HCT116 (cell line): ENCODE results near the gene CLTA.

Experiments used
- EZH2 ChIP-seq: fragments of 200-600 bp; sonication (generic); IDR thresholded peaks from 2 replicates; pipeline ENCODE4 v1.6.1; 2017; ENCODE audit warnings: antibody characterized with exemption, mixed run types
- POLR2AphosphoS5 ChIP-seq: IDR thresholded peaks from 2 replicates; pipeline ENCODE4 v1.6.1; 2011; ENCODE audit warnings: mild to moderate bottlenecking, low read depth, low read length, moderate library complexity
- TF ChIP-seq, protein P1 (sequence below), 3 experiments: fragments of 200-600 bp in 1 of 3; sonication (generic) in 1 of 3; IDR thresholded peaks in 2 of 3; conservative IDR thresholded peaks in 1 of 3; 2 replicates each; pipeline ENCODE4 v1.5.1; 2012 to 2017; ENCODE audit warnings: low read depth in 2 of 3, low read length in 2 of 3, antibody characterized with exemption in 1 of 3, borderline replicate concordance in 1 of 3, control low read depth in 1 of 3, mild to moderate bottlenecking in 1 of 3, mixed read lengths in 1 of 3, mixed run types in 1 of 3, moderate library complexity in 1 of 3; ENCODE audit not compliant: insufficient read depth in 1 of 3
- TF ChIP-seq, protein P2 (sequence below): IDR thresholded peaks from 2 replicates; pipeline ENCODE4 v1.6.1; 2012
- TF ChIP-seq, protein P3 (sequence below): IDR thresholded peaks from 2 replicates; pipeline ENCODE4 v1.6.1; 2012

DNA sequence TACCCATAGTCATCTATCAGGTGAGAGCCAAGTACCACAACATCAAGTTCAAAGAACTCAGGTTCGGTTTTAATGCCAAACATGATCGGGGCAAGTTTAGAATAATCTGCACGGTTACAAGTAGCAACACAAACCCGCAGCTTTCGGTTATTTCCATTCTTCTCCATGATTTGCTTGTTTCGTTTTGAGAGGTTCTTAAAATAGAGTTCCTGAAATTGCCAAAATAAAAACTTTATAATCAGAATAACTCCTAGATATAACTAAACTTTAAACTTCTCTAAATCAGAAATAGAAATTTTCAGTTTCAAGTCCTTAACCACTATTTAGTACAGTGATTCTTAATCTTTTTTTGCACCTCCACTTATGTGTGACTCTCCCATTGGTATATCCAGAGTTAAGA lies 58.5 kb downstream of the CLTA start:
- TF ChIP-seq, protein P1, sequence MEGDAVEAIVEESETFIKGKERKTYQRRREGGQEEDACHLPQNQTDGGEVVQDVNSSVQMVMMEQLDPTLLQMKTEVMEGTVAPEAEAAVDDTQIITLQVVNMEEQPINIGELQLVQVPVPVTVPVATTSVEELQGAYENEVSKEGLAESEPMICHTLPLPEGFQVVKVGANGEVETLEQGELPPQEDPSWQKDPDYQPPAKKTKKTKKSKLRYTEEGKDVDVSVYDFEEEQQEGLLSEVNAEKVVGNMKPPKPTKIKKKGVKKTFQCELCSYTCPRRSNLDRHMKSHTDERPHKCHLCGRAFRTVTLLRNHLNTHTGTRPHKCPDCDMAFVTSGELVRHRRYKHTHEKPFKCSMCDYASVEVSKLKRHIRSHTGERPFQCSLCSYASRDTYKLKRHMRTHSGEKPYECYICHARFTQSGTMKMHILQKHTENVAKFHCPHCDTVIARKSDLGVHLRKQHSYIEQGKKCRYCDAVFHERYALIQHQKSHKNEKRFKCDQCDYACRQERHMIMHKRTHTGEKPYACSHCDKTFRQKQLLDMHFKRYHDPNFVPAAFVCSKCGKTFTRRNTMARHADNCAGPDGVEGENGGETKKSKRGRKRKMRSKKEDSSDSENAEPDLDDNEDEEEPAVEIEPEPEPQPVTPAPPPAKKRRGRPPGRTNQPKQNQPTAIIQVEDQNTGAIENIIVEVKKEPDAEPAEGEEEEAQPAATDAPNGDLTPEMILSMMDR (IDR thresholded peaks at IDR 0.05 in 2 of 3, conservative IDR thresholded peaks at IDR 0.05 in 1 of 3; ENCODE audit: borderline replicate concordance in 1 of 3, insufficient read depth in 1 of 3, low read depth in 2 of 3, low read length in 2 of 3) = no peak
- TF ChIP-seq, protein P2, sequence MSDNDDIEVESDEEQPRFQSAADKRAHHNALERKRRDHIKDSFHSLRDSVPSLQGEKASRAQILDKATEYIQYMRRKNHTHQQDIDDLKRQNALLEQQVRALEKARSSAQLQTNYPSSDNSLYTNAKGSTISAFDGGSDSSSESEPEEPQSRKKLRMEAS = no peak
- TF ChIP-seq, protein P3, sequence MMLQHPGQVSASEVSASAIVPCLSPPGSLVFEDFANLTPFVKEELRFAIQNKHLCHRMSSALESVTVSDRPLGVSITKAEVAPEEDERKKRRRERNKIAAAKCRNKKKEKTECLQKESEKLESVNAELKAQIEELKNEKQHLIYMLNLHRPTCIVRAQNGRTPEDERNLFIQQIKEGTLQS = no peak
- no peak for TF ChIP-seq EZH2
- no peak for TF ChIP-seq POLR2AphosphoS5
